HG03135 (cell line): ENCODE data around the gene BCR.
"Not testable (repeated sequence)": the region's sequence is repeated elsewhere in the genome, so short reads cannot be mapped to it uniquely, and the experiment has no call there.

ENCODE experiments used
- ATAC-seq: cut with Tn5 transposase; IDR thresholded peaks from one replicate; pipeline ENCODE4 v1.9.1; 2021; ENCODE audit warnings: mild to moderate bottlenecking, moderate library complexity; ENCODE audit not compliant: unreplicated experiment

BCR gene

DNA sequence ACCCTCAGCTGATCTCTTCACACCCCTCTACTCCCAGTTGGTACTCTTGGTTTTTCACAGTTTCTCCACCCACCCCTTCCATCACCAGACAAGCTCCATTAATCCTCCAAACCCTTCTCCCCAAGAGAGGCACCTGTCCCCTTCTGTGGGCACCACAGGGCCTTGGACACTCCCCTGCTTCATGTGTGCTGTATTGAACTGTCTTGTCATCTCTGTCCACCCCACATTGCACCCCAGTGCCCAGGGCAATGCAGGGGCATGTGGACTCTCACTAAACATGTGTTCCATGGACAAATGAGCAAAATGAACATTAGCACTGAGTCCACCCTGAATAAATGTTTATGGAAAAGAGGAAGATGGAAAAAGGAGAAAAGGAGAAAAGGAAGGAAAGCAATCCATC lies 181.4 kb downstream of the BCR start:
- no peak for ATAC-seq

GRCh38 chr22:23363683-23364082 lies 183.4 kb downstream of the BCR start:
- ATAC-seq, result no peak

DNA sequence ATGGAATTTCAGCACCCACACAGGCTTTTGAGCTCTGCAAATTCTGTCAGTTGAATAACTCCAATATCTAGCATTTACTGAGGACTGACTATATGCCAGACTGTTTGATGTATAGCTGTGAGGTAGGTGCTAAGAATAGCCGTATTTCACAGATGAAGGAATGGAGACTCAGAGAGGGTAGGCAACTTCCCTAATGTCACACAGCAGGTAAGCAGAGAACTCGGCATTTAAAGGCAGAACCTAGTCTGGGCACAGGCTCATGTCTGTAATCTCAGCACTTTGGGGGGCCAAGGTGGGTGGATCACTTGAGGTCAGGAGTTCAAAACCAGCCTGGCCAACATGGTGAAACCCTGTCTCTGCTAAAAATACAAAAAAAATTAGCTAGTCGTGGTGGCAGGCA lies 184.1 kb downstream of the BCR start:
- no peak for ATAC-seq

- no peak for ATAC-seq
These were observed 185.2 kb downstream of the BCR start for GRCh38 chr22:23365524-23365923.

- ATAC-seq, result no peak
These were observed 185.7 kb downstream of the BCR start for GRCh38 chr22:23365961-23366360.

GRCh38 chr22:23367196-23367595 lies 186.9 kb downstream of the BCR start:
- ATAC-seq, result not testable (repeated sequence)
